ENCODE data around the gene BTBD2.
A peak's percentile ranks its signal among the peaks of the same experiment; 100 is the strongest.

BTBD2 gene

DNA sequence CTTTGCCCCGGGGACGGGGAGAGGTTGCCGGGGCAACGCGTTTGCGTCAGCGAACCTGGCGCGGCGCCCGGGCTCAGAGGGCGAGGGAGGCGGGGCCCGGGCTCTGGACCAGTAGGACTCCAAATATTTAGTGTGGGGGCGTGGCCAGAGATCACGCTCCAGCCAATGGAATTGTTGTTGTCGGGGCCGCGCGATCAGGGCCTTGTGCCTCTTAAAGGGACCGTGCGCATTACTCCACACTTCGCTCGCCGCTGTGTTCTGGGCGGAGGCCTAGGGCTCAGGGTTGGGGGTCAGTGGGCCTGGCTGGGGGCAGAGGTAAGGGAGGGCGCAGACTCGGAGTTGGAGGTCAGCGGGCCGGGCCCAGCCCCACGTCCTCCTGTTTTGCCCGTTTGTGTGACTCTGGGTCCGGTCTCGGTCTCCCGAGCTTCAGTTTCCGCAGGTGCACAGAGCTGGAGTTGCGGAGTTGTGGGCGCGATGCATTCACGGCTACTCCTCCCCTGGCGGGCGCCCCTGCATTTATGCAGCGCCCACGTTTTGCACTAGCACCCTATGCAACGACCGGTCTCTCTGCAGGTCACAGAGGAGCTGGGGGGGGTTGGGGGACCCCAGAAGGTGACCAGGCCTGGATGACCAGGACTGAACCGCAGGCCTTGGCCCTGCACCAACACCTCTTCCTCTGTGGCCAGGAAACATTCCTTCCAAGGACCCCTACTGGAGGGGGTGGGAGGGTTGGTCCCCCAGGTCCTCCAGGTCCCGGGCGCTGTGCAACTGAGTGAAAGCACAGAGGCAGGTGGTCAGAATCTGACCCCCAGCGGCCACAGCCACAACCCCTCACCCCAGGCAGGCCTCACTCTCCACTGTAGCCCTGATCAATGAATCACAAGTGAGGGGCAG lies 46.2 kb upstream of the BTBD2 start:
- peak overlapping the region; percentile 22 for H3K4me3 ChIP-seq (ENCODE audit: low read length)
- no peak overlapping the region for H2BK15ac ChIP-seq (replicated peaks; ENCODE audit: low read depth)
- peak overlapping the region; percentile 41 for H3K4me2 ChIP-seq (ENCODE audit: low read length)
- DNase-seq, result peak; percentile 99
- H2AK5ac ChIP-seq (ENCODE audit: low read length), result no peak overlapping the region
- no peaks in the 10 kb centered on the region for H3K79me1 ChIP-seq (ENCODE audit: low read length)
- H3K36me3 ChIP-seq (ENCODE audit: control insufficient read depth, insufficient read depth, low read length), result no peaks in the 10 kb centered on the region
- peak overlapping the region; percentile 64 for H3K27ac ChIP-seq (ENCODE audit: low read depth, low read length)
- peak overlapping the region; percentile 85 for H3K56ac ChIP-seq (ENCODE audit: low read length)
- WGBS (ENCODE audit: extremely low coverage, insufficient coverage, low lambda C conversion rate), result no CpG with 5 or more reads among the region's 50 CpGs
- H4K5ac ChIP-seq (ENCODE audit: low read length), result no peak overlapping the region
- no peaks in the 10 kb centered on the region for H3K27me3 ChIP-seq (ENCODE audit: insufficient read depth, low read length, poor library complexity)
- H2BK5ac ChIP-seq (ENCODE audit: low read length), result no peak overlapping the region
- H3K4me1 ChIP-seq (ENCODE audit: control insufficient read depth, low read depth, low read length), result peaks cover 5% of the 10 kb centered on the region
- peak overlapping the region; percentile 7 for H3K23ac ChIP-seq (ENCODE audit: low read length)
- peak overlapping the region; percentile 62 for H3K4ac ChIP-seq (ENCODE audit: low read depth, low read length)
- H3K9ac ChIP-seq (ENCODE audit: low read length), result peak overlapping the region; percentile 72
- H2BK120ac ChIP-seq (ENCODE audit: low read depth, low read length), result no peak overlapping the region
- peak overlapping the region; percentile 12 for H3K18ac ChIP-seq (ENCODE audit: low read length)
- H4K8ac ChIP-seq (ENCODE audit: low read depth, low read length), result no peak overlapping the region
- H3K79me2 ChIP-seq (ENCODE audit: control insufficient read depth, insufficient read depth, low read length), result no peaks in the 10 kb centered on the region

DNA sequence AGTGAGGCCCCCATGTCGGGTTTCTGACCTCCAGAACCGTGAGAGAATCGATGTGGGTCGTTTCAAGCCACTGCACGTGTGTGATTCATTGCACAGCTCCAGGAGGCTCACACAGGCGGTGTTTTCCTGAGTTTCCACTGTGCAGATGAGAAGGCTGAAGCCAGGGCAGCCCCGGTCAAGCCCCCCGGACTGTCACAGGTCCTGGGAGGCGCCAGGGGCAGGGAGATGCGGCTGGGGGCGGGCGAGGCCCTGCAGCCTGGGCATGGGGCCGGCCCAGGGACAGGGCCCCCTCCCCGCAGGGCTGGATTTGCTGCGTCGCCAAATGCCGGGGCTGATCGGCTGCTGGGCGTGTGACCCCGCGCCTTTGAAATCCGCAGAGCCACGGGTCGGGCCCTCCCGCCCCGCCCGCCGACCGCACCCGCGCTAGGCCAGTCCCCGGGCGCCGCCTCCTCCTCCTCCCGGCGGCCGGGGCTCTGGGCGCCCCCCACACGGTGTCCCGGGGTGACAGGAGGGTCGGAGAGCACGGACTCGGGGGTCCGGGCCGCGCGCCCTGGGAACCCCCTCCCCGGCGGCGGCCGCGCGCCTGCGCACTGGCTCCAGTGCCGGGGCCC lies 45.5 kb upstream of the BTBD2 start:
- Histone ChIP-seq H2BK15ac (replicated peaks; ENCODE audit: low read depth) (no peak overlapping the region), H3K18ac (ENCODE audit: low read length) (peak overlapping the region; percentile 97), H3K4ac (ENCODE audit: low read depth, low read length) (peak overlapping the region; percentile 96), H3K27me3 (ENCODE audit: insufficient read depth, low read length, poor library complexity) (no peaks in the 10 kb centered on the region), H3K23ac (ENCODE audit: low read length) (peak overlapping the region; percentile 94), H3K36me3 (ENCODE audit: control insufficient read depth, insufficient read depth, low read length) (no peaks in the 10 kb centered on the region), H3K56ac (ENCODE audit: low read length) (peak overlapping the region; percentile 94), H3K79me1 (ENCODE audit: low read length) (no peaks in the 10 kb centered on the region), H3K9ac (ENCODE audit: low read length) (peak overlapping the region; percentile 82), H3K4me3 (ENCODE audit: low read length) (peak overlapping the region; percentile 39), H4K8ac (ENCODE audit: low read depth, low read length) (peak overlapping the region; percentile 88), H2BK5ac (ENCODE audit: low read length) (no peak overlapping the region), H3K4me2 (ENCODE audit: low read length) (peak overlapping the region; percentile 78), H3K79me2 (ENCODE audit: control insufficient read depth, insufficient read depth, low read length) (no peaks in the 10 kb centered on the region), H3K4me1 (ENCODE audit: control insufficient read depth, low read depth, low read length) (peaks cover 5% of the 10 kb centered on the region), H2BK120ac (ENCODE audit: low read depth, low read length) (peak overlapping the region; percentile 15), H2AK5ac (ENCODE audit: low read length) (peak overlapping the region; percentile 14), H4K5ac (ENCODE audit: low read length) (no peak overlapping the region), H3K27ac (ENCODE audit: low read depth, low read length) (peak overlapping the region; percentile 92)
- peak; percentile 82 for DNase-seq
- no CpG with 5 or more reads among the region's 55 CpGs for WGBS (ENCODE audit: extremely low coverage, insufficient coverage, low lambda C conversion rate)

DNA sequence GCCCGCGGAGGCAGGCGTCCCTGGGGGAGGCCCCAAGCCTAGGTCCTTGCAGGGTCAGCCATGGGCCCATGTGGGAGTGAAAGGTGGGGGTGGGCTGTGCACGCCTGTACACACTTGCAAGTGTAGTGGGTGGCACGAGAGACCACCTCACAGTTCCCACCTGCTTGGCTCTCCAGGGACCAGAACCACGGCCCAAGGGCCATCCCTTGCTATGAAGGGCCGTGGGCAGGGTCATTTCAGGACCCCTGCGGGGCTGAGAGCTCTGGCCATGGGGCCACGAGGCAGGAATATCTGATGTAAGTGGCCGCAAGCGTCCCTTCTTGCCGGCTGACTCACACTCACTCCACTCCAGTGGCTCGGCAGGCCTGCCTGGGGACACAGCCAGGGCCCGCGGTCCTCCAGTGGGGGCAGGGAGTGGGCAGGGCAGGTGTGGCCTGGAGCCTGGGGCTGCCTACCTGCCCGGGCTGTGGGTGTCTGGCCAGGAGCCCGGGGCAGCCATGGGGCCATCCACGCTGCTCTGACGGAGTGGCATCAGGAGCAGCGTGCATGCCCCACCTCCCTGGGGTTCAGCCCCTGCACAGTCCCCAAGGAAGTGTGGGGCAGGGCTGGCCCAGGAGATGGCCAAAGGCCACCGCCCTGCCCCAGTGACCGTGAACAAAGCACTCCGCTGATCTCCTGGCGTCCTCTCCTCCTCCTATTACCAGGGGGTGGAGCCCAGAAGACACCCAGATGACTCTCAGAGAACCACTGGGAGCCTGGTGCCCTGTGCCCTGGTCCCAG lies 44.1 kb upstream of the BTBD2 start:
- no peak overlapping the region for H3K4me3 ChIP-seq (ENCODE audit: low read length)
- no peaks in the 10 kb centered on the region for H3K79me2 ChIP-seq (ENCODE audit: control insufficient read depth, insufficient read depth, low read length)
- WGBS (ENCODE audit: extremely low coverage, insufficient coverage, low lambda C conversion rate), result no CpG with 5 or more reads among the region's 24 CpGs
- peak overlapping the region; percentile 8 for H3K18ac ChIP-seq (ENCODE audit: low read length)
- H3K79me1 ChIP-seq (ENCODE audit: low read length), result no peaks in the 10 kb centered on the region
- peak overlapping the region; percentile 54 for H3K56ac ChIP-seq (ENCODE audit: low read length)
- H3K27ac ChIP-seq (ENCODE audit: low read depth, low read length), result peak overlapping the region; percentile 52
- H2BK15ac ChIP-seq (replicated peaks; ENCODE audit: low read depth), result no peak overlapping the region
- H3K36me3 ChIP-seq (ENCODE audit: control insufficient read depth, insufficient read depth, low read length), result no peaks in the 10 kb centered on the region
- no peaks in the 10 kb centered on the region for H3K27me3 ChIP-seq (ENCODE audit: insufficient read depth, low read length, poor library complexity)
- no peak overlapping the region for H4K8ac ChIP-seq (ENCODE audit: low read depth, low read length)
- DNase-seq, result peak; percentile 83
- H3K4me1 ChIP-seq (ENCODE audit: control insufficient read depth, low read depth, low read length), result peaks cover 5% of the 10 kb centered on the region
- H3K9ac ChIP-seq (ENCODE audit: low read length), result peak overlapping the region; percentile 1
- peak overlapping the region; percentile 61 for H3K4ac ChIP-seq (ENCODE audit: low read depth, low read length)
- no peak overlapping the region for H4K5ac ChIP-seq (ENCODE audit: low read length)
- peak overlapping the region; percentile 3 for H2BK120ac ChIP-seq (ENCODE audit: low read depth, low read length)
- no peak overlapping the region for H2BK5ac ChIP-seq (ENCODE audit: low read length)
- H3K4me2 ChIP-seq (ENCODE audit: low read length), result no peak overlapping the region
- no peak overlapping the region for H2AK5ac ChIP-seq (ENCODE audit: low read length)
- no peak overlapping the region for H3K23ac ChIP-seq (ENCODE audit: low read length)

DNA sequence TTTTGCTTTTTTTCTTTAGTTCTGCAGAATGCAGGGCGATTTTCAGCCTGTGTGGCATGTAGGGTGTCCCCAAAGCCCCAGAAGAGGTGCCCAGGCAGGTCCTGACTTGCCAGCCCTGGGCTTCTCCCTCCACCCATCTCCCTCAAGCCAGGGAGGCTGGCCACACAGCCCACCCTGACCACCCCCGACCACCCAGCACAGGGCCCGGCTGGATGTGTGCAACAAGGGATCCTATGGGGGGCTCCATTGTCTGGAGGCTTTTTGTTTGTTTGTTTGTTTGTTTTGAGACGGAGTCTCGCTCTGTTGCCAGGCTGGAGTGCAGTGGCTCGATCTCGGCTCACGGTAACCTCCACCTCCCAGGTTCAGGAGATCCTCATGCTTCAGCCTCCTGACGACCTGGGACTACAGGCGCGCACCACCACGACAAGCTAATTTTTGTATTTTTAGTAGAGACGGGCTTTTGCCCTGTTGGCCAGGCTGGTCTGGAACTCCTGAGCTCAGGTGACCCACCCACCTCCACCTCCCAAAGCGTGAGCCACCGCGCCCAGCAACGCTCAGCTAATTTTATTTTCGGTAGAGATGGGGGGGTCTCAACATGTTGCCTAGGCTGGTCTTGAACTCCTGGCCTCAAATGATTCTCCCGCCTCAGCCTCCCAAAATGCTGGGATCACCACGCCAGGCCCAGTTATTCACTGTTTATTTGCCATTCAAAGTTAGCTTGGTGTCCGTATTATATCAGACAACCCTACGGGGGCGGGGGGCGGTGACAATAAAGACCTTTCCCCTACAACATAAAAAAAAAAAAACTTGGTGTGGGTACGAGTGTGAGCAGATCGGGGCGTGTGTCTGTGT lies 43.3 kb upstream of the BTBD2 start:
- Histone ChIP-seq H4K5ac (ENCODE audit: low read length) (no peak overlapping the region), H2BK120ac (ENCODE audit: low read depth, low read length) (peak overlapping the region; percentile 3), H4K8ac (ENCODE audit: low read depth, low read length) (no peak overlapping the region), H2BK15ac (replicated peaks; ENCODE audit: low read depth) (no peak overlapping the region), H3K79me1 (ENCODE audit: low read length) (no peaks in the 10 kb centered on the region), H3K79me2 (ENCODE audit: control insufficient read depth, insufficient read depth, low read length) (no peaks in the 10 kb centered on the region), H3K4me2 (ENCODE audit: low read length) (no peak overlapping the region), H3K4ac (ENCODE audit: low read depth, low read length) (peak overlapping the region; percentile 61), H3K18ac (ENCODE audit: low read length) (peak overlapping the region; percentile 17), H3K9ac (ENCODE audit: low read length) (no peak overlapping the region), H3K56ac (ENCODE audit: low read length) (peak overlapping the region; percentile 49), H3K27ac (ENCODE audit: low read depth, low read length) (peak overlapping the region; percentile 52), H3K4me3 (ENCODE audit: low read length) (no peak overlapping the region), H3K36me3 (ENCODE audit: control insufficient read depth, insufficient read depth, low read length) (no peaks in the 10 kb centered on the region), H3K27me3 (ENCODE audit: insufficient read depth, low read length, poor library complexity) (no peaks in the 10 kb centered on the region), H2AK5ac (ENCODE audit: low read length) (no peak overlapping the region), H2BK5ac (ENCODE audit: low read length) (no peak overlapping the region), H3K23ac (ENCODE audit: low read length) (no peak overlapping the region), H3K4me1 (ENCODE audit: control insufficient read depth, low read depth, low read length) (peaks cover 5% of the 10 kb centered on the region)
- DNase-seq, result no peak
- WGBS (ENCODE audit: extremely low coverage, insufficient coverage, low lambda C conversion rate), result no CpG with 5 or more reads among the region's 27 CpGs
